Caco-2 (cell line): ENCODE data around the gene TPK1. TPM values are rescaled to one million over a fixed set of nuclear protein-coding genes. Genes with fewer than 3 reads are reported as not detected.

Experiments used
- BruUV-seq: library from RNA; stranded (reverse); fragments of 400-500 nt; replicated peaks from 2 replicates; lab custom pipeline; 2021; lab: Mats Ljungman, UMichigan
- CTCF ChIA-PET: fragments of 300-600 bp; sonication (Branson Sonifier 250); formaldehyde crosslinking; loops from one replicate; lab custom pipeline; 2022; ENCODE audit warnings: antibody characterized with exemption; lab: Charles Lee
- POLR2A ChIA-PET: fragments of 300-600 bp; sonication (Branson Sonifier 250); formaldehyde crosslinking; loops from one replicate; lab custom pipeline; 2022; ENCODE audit warnings: antibody characterized with exemption; lab: Charles Lee
- DNase-seq, 2 experiments: peaks; one replicate each; pipeline versions ENCODE4 v3.0.0 to v3.0.0-alpha.2; 2020 to 2022
- H3K27me3 ChIP-seq: replicated peaks from 2 replicates; pipeline ENCODE4 v1.6.0; 2011; ENCODE audit warnings: low read length; ENCODE audit not compliant: control insufficient read depth, insufficient read depth
- H3K36me3 ChIP-seq: 2 replicates; pipeline ENCODE4 v1.5.1; 2011; ENCODE audit warnings: low read length; ENCODE audit not compliant: control insufficient read depth, insufficient read depth
- H3K4me1 ChIP-seq: fragments of 250-450 bp; sonication (Bioruptor Pico); 2 replicates; pipeline ENCODE4 v1.5.1; 2020; ENCODE audit warnings: mild to moderate bottlenecking
- H3K4me3 ChIP-seq: 2 replicates; pipeline ENCODE4 v1.5.1; 2011; ENCODE audit warnings: low read depth, mild to moderate bottlenecking, control low read depth, low read length
- H3K9me3 ChIP-seq: fragments of 250-450 bp; sonication (Bioruptor Pico); 2 replicates; pipeline ENCODE4 v1.5.1; 2020; ENCODE audit warnings: mild to moderate bottlenecking, moderate library complexity
- H3K27ac Mint-ChIP-seq: one replicate; pipeline ENCODE4 v1.8.0; 2022; ENCODE audit warnings: mixed read lengths; ENCODE audit not compliant: unreplicated experiment
- H3K27me3 Mint-ChIP-seq: one replicate; pipeline ENCODE4 v1.8.0; 2022; ENCODE audit warnings: mixed read lengths; ENCODE audit not compliant: insufficient read depth, unreplicated experiment
- H3K36me3 Mint-ChIP-seq: one replicate; pipeline ENCODE4 v1.8.0; 2022; ENCODE audit warnings: mild to moderate bottlenecking, mixed read lengths; ENCODE audit not compliant: insufficient read depth, unreplicated experiment
- H3K4me1 Mint-ChIP-seq: one replicate; pipeline ENCODE4 v1.8.0; 2022; ENCODE audit warnings: low read depth, mixed read lengths; ENCODE audit not compliant: unreplicated experiment
- H3K4me3 Mint-ChIP-seq: one replicate; pipeline ENCODE4 v1.8.0; 2022; ENCODE audit warnings: mild to moderate bottlenecking, moderate library complexity, mixed read lengths; ENCODE audit not compliant: unreplicated experiment
- H3K9me3 Mint-ChIP-seq: one replicate; pipeline ENCODE4 v1.8.0; 2022; ENCODE audit warnings: mixed read lengths; ENCODE audit not compliant: unreplicated experiment
- CTCF ChIP-seq, 2 experiments: fragments of 200-600 bp in 1 of 2; IDR thresholded peaks; 1 replicate in 1 of 2; 2 replicates in 1 of 2; pipeline versions ENCODE4 v1.5.1 to v1.8.0; 2011 to 2022; ENCODE audit warnings: antibody characterized with exemption in 1 of 2, control low read depth in 1 of 2, inconsistent platforms in 1 of 2, low read depth in 1 of 2, low read length in 1 of 2, mild to moderate bottlenecking in 1 of 2, moderate library complexity in 1 of 2; ENCODE audit not compliant: insufficient read depth in 1 of 2, severe bottlenecking in 1 of 2, unreplicated experiment in 1 of 2
- intact Hi-C: fragments of 100-400 bp; cut with micrococcal nuclease; formaldehyde crosslinking; loops from one replicate; pipeline ENCODE4 v1.10.0; 2022; ENCODE audit not compliant: unreplicated experiment
- total RNA-seq: library from RNA; stranded (reverse); gene quantifications from 2 replicates; pipeline ENCODE4 v1.2.3, GENCODE V29; 2022

Gene TPK1
- total RNA-seq, 1 experiment from 2014 or later: 86.6 TPM

- TF ChIP-seq CTCF (IDR thresholded peaks at IDR 0.05; ENCODE audit: insufficient read depth in 1 of 2, low read depth in 1 of 2, low read length in 1 of 2, severe bottlenecking in 1 of 2, unreplicated experiment in 1 of 2): no peak
- H3K9me3 Mint-ChIP-seq: no peaks in the 10 kb centered on the region
- Histone ChIP-seq H3K4me3 (no peak overlapping the region), H3K27me3 (no peaks in the 10 kb centered on the region), H3K36me3 (no peaks in the 10 kb centered on the region), H3K9me3 (no peaks in the 10 kb centered on the region), H3K4me1 (no peaks in the 10 kb centered on the region)
- ChIA-PET CTCF (no interaction called here), POLR2A (no interaction called here)
- no peak overlapping the region for H3K27ac Mint-ChIP-seq
- intact Hi-C loops: no loop called here
- no TSS peak for BruUV-seq
- H3K4me3 Mint-ChIP-seq: no peak overlapping the region
- DNase-seq: no peak
- peaks cover 4% of the 10 kb centered on the region for H3K36me3 Mint-ChIP-seq
- H3K4me1 Mint-ChIP-seq: no peaks in the 10 kb centered on the region
- no peaks in the 10 kb centered on the region for H3K27me3 Mint-ChIP-seq
Observed at GRCh38 chr7:144483189-144483588, 352.7 kb downstream of the TPK1 start.

- H3K9me3 Mint-ChIP-seq: no peaks in the 10 kb centered on the region
- ChIA-PET POLR2A (no interaction called here), CTCF (no interaction called here)
- no peaks in the 10 kb centered on the region for H3K36me3 Mint-ChIP-seq
- no peak overlapping the region for H3K27ac Mint-ChIP-seq
- Histone ChIP-seq H3K4me3 (no peak overlapping the region), H3K9me3 (no peaks in the 10 kb centered on the region), H3K27me3 (no peaks in the 10 kb centered on the region), H3K4me1 (no peaks in the 10 kb centered on the region), H3K36me3 (no peaks in the 10 kb centered on the region)
- intact Hi-C loops: no loop called here
- H3K4me3 Mint-ChIP-seq: no peak overlapping the region
- no peaks in the 10 kb centered on the region for H3K4me1 Mint-ChIP-seq
- H3K27me3 Mint-ChIP-seq: no peaks in the 10 kb centered on the region
- TF ChIP-seq CTCF (IDR thresholded peaks at IDR 0.05; ENCODE audit: insufficient read depth in 1 of 2, low read depth in 1 of 2, low read length in 1 of 2, severe bottlenecking in 1 of 2, unreplicated experiment in 1 of 2): no peak
- no peak for DNase-seq
- no TSS peak for BruUV-seq
Observed at GRCh38 chr7:144481833-144482232, 354.0 kb downstream of the TPK1 start.

- POLR2A ChIA-PET: no interaction called here
- Histone ChIP-seq H3K9me3 (no peaks in the 10 kb centered on the region), H3K36me3 (no peaks in the 10 kb centered on the region), H3K4me3 (no peak overlapping the region), H3K4me1 (peaks cover 5% of the 10 kb centered on the region; the same call in 1 of the 2 replicates), H3K27me3 (no peaks in the 10 kb centered on the region)
- intact Hi-C loops: no loop called here
- CTCF ChIA-PET: no interaction called here
- no TSS peak for BruUV-seq
- DNase-seq: no peak
- Mint-ChIP-seq H3K9me3 (no peaks in the 10 kb centered on the region), H3K36me3 (no peaks in the 10 kb centered on the region), H3K27me3 (no peaks in the 10 kb centered on the region), H3K4me1 (peaks cover 10% of the 10 kb centered on the region), H3K27ac (no peak overlapping the region), H3K4me3 (no peak overlapping the region)
- no peak for TF ChIP-seq CTCF (IDR thresholded peaks at IDR 0.05; ENCODE audit: insufficient read depth in 1 of 2, low read depth in 1 of 2, low read length in 1 of 2, severe bottlenecking in 1 of 2, unreplicated experiment in 1 of 2)
Observed at GRCh38 chr7:144477348-144477747, 358.5 kb downstream of the TPK1 start.
